ENCODE data around the gene HOOK1.

DNA sequence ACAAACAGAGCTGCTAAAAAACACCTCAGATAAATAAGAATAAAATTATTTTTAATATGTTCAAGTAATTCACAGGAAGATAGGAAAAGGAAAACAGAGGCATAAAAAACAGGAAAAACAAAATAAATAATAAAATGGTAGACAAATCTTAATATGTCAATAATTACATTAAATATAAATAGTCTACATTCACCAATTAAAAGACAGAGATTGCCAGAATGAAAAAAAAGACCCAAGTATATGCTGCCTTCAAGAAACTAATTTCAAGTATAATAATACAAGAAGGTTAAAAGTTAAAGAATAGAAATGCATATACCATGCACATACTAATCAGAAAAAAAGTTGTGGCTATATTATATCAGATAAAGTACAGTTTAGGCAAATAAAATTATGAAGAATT, 109.9 kb downstream of the HOOK1 start:
- TF ChIP-seq POLR2A (IDR thresholded peaks at IDR 0.05) (no peak), POLR2AphosphoS5 (IDR thresholded peaks at IDR 0.05) (no peak)
- TF ChIP-seq, protein P1, sequence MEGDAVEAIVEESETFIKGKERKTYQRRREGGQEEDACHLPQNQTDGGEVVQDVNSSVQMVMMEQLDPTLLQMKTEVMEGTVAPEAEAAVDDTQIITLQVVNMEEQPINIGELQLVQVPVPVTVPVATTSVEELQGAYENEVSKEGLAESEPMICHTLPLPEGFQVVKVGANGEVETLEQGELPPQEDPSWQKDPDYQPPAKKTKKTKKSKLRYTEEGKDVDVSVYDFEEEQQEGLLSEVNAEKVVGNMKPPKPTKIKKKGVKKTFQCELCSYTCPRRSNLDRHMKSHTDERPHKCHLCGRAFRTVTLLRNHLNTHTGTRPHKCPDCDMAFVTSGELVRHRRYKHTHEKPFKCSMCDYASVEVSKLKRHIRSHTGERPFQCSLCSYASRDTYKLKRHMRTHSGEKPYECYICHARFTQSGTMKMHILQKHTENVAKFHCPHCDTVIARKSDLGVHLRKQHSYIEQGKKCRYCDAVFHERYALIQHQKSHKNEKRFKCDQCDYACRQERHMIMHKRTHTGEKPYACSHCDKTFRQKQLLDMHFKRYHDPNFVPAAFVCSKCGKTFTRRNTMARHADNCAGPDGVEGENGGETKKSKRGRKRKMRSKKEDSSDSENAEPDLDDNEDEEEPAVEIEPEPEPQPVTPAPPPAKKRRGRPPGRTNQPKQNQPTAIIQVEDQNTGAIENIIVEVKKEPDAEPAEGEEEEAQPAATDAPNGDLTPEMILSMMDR (IDR thresholded peaks at IDR 0.05), result no peak

All from suprapubic skin (tissue), 4 donors.